Measurements from ENCODE around the gene L1TD1.

GRCh38 chr1:62221171-62221570 is 26.5 kb downstream of the L1TD1 start:
- TF ChIP-seq CTCF (IDR thresholded peaks at IDR 0.05), result no peak
- TF ChIP-seq POLR2AphosphoS5 (IDR thresholded peaks at IDR 0.05), result no peak
